Fibroblast of lung (primary cell): ENCODE measurements around the gene C21orf91. TPM values are rescaled to one million over a fixed set of nuclear protein-coding genes. Genes with fewer than 3 reads are reported as not detected.

Source experiments
- DNase-seq, 2 donors: peaks; one replicate each; pipeline versions ENCODE4 v3.0.0 to v3.0.0-alpha.2; 2010; ENCODE audit warnings: low read depth in 2 of 2
- H2AFZ ChIP-seq: 2 replicates; pipeline ENCODE4 v1.5.1; 2012; ENCODE audit warnings: low read length, control low read depth, inconsistent platforms
- H3K27ac ChIP-seq: 2 replicates; pipeline ENCODE4 v1.5.1; 2011; ENCODE audit warnings: low read length, control low read depth; ENCODE audit not compliant: insufficient read depth
- H3K27me3 ChIP-seq: 2 replicates; pipeline ENCODE4 v1.5.1; 2011; ENCODE audit warnings: mild to moderate bottlenecking, low read length; ENCODE audit not compliant: control insufficient read depth, insufficient read depth
- H3K36me3 ChIP-seq: 2 replicates; pipeline ENCODE4 v1.5.1; 2011; ENCODE audit warnings: low read length; ENCODE audit not compliant: control insufficient read depth, insufficient read depth
- H3K4me1 ChIP-seq: 2 replicates; pipeline ENCODE4 v1.5.1; 2011; ENCODE audit warnings: low read length; ENCODE audit not compliant: control insufficient read depth, insufficient read depth; ENCODE audit errors: extremely low read depth
- H3K4me2 ChIP-seq: 2 replicates; pipeline ENCODE4 v1.5.1; 2011; ENCODE audit warnings: low read length, control low read depth; ENCODE audit not compliant: insufficient read depth; ENCODE audit errors: extremely low read depth
- H3K4me3 ChIP-seq, 4 experiments: fragments of 200-600 bp in 1 of 4; sonication (generic) in 1 of 4; replicated peaks in 1 of 4; 2 replicates each; pipeline ENCODE4 v1.5.1; 2011 to 2016; ENCODE audit warnings: low read length in 4 of 4, low read depth in 3 of 4, mild to moderate bottlenecking in 3 of 4, control low read depth in 2 of 4, inconsistent platforms in 1 of 4, mixed read lengths in 1 of 4; ENCODE audit not compliant: insufficient read depth in 1 of 4; ENCODE audit errors: control extremely low read depth in 1 of 4
- H3K79me2 ChIP-seq: 2 replicates; pipeline ENCODE4 v1.5.1; 2012; ENCODE audit warnings: mild to moderate bottlenecking, low read length, inconsistent platforms; ENCODE audit not compliant: control insufficient read depth, insufficient read depth
- H3K9ac ChIP-seq: 2 replicates; pipeline ENCODE4 v1.5.1; 2011; ENCODE audit warnings: mild to moderate bottlenecking, low read length, control low read depth; ENCODE audit not compliant: insufficient read depth
- H3K9me3 ChIP-seq: 2 replicates; pipeline ENCODE4 v1.5.1; 2012; ENCODE audit warnings: low read depth, low read length; ENCODE audit not compliant: control insufficient read depth, insufficient read depth
- H4K20me1 ChIP-seq: 2 replicates; pipeline ENCODE4 v1.5.1; 2011; ENCODE audit warnings: low read length; ENCODE audit not compliant: control insufficient read depth, insufficient read depth; ENCODE audit errors: extremely low read depth
- CTCF ChIP-seq, 2 donors: IDR thresholded peaks in 1 of 2; conservative IDR thresholded peaks in 1 of 2; 1 replicate in 1 of 2; 2 replicates in 1 of 2; pipeline ENCODE4 v1.5.1; 2011 to 2012; ENCODE audit warnings: low read length in 2 of 2, control low read depth in 1 of 2, inconsistent platforms in 1 of 2, low read depth in 1 of 2, mild to moderate bottlenecking in 1 of 2
- EZH2 ChIP-seq: IDR thresholded peaks from 2 replicates; pipeline ENCODE4 v1.5.1; 2012; ENCODE audit warnings: low read length, control low read depth, mild to moderate bottlenecking; ENCODE audit errors: missing control alignments
- polyA plus RNA-seq, 2 donors: library from polyadenylated mRNA; depleted of rRNA in 1 of 2; stranded (reverse) in 1 of 2; unstranded in 1 of 2; fragments of >200 nt; gene quantifications; 2 replicates each; pipeline ENCODE4 v1.2.1, GENCODE V29; 2011 to 2012; ENCODE audit warnings: missing spikeins in 1 of 2
- total RNA-seq: library from RNA; depleted of rRNA; stranded (reverse); fragments of >200 nt; gene quantifications from 2 replicates; pipeline ENCODE4 v1.2.1, GENCODE V29; 2014

The C21orf91 gene
- total and polyA plus RNA-seq, 2 donors (not counting 1 experiment from before 2014, with no cell fraction given): 11.0 to 13.9 TPM

GRCh38 chr21:17818186-17819113 is 706 bp downstream of the C21orf91 start:
- TF ChIP-seq EZH2: no peak
- no peak for TF ChIP-seq CTCF (conservative IDR thresholded peaks at IDR 0.05 in 1 of 2, IDR thresholded peaks at IDR 0.05 in 1 of 2; ENCODE audit: low read depth in 1 of 2, low read length in 2 of 2)
- Histone ChIP-seq H4K20me1 (no peaks in the 10 kb centered on the region), H3K79me2 (peaks cover 9% of the 10 kb centered on the region), H3K9ac (peak overlapping the region; percentile 94), H3K36me3 (no peaks in the 10 kb centered on the region), H3K27ac (peak overlapping the region; percentile 98), H2AFZ (peak overlapping the region; percentile 74), H3K9me3 (no peaks in the 10 kb centered on the region), H3K27me3 (no peaks in the 10 kb centered on the region), H3K4me2 (peak overlapping the region; percentile 97), H3K4me3 (peak overlapping the region; percentile 82 to 94 (median 90)), H3K4me1 (no peaks in the 10 kb centered on the region)
- peak; percentile 32 to 40 for DNase-seq

GRCh38 chr21:17813353-17813752 is 5.8 kb downstream of the C21orf91 start:
- Histone ChIP-seq H3K27ac (no peak overlapping the region), H4K20me1 (no peaks in the 10 kb centered on the region), H2AFZ (no peak overlapping the region), H3K9ac (no peak overlapping the region), H3K9me3 (no peaks in the 10 kb centered on the region), H3K4me3 (no peak overlapping the region), H3K79me2 (peaks cover 3% of the 10 kb centered on the region), H3K4me1 (no peaks in the 10 kb centered on the region), H3K36me3 (no peaks in the 10 kb centered on the region), H3K27me3 (no peaks in the 10 kb centered on the region), H3K4me2 (no peak overlapping the region)
- TF ChIP-seq CTCF (conservative IDR thresholded peaks at IDR 0.05 in 1 of 2, IDR thresholded peaks at IDR 0.05 in 1 of 2; ENCODE audit: low read depth in 1 of 2, low read length in 2 of 2) (no peak), EZH2 (no peak)
- DNase-seq: no peak

- no peak overlapping the region for H3K4me2 ChIP-seq
- no peaks in the 10 kb centered on the region for H3K4me1 ChIP-seq
- DNase-seq: no peak
- no peak overlapping the region for H3K4me3 ChIP-seq
- no peaks in the 10 kb centered on the region for H3K27me3 ChIP-seq
- no peaks in the 10 kb centered on the region for H4K20me1 ChIP-seq
- no peak overlapping the region for H3K27ac ChIP-seq
- H3K36me3 ChIP-seq: peaks cover 2% of the 10 kb centered on the region
- H2AFZ ChIP-seq: no peak overlapping the region
- H3K9me3 ChIP-seq: no peaks in the 10 kb centered on the region
- H3K79me2 ChIP-seq: no peaks in the 10 kb centered on the region
- TF ChIP-seq CTCF (conservative IDR thresholded peaks at IDR 0.05 in 1 of 2, IDR thresholded peaks at IDR 0.05 in 1 of 2; ENCODE audit: low read depth in 1 of 2, low read length in 2 of 2) (no peak), EZH2 (no peak)
- H3K9ac ChIP-seq: no peak overlapping the region
These were observed 13.2 kb downstream of the C21orf91 start for GRCh38 chr21:17805966-17806365.
